ENCODE data around the gene TDRD12.

Gene TDRD12

GRCh38 chr19:32870981-32871451 is 151.4 kb downstream of the TDRD12 start:
- in situ Hi-C loops (cut with HindIII; ENCODE audit: low pct_ligation_motif_present, low pct_unique_long_range_greater_than_20kb, low sequenced_read_pairs): no loop called here
- no peak for DNase-seq

DNA sequence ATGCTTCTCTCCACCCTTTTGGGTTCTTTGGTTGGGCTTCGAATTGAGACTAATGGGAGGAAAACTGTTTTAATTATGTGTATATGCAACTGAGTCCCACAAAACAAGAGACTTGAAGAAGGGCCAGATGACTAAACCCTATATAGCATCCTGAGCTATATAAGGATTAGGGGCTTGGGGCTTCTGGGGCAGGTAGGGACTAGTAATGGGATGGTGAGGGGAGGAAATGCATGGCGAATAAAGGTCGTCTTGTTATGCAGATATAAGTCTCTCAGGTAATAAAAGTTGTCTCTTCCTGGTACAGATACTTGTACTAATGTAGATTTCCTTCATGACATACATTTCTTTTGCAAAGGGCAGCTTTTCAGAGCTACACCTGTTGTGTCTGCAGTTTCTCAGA is 152.8 kb downstream of the TDRD12 start:
- in situ Hi-C loops (cut with HindIII; ENCODE audit: low pct_ligation_motif_present, low pct_unique_long_range_greater_than_20kb, low sequenced_read_pairs): no loop called here
- no peak for DNase-seq

- in situ Hi-C loops (cut with HindIII; ENCODE audit: low pct_ligation_motif_present, low pct_unique_long_range_greater_than_20kb, low sequenced_read_pairs): no loop called here
- no peak for DNase-seq
Measured at GRCh38 chr19:32873247-32873959, 153.8 kb downstream of the TDRD12 start.

GRCh38 chr19:32874605-32875004 is 155.0 kb downstream of the TDRD12 start:
- in situ Hi-C loops (cut with HindIII; ENCODE audit: low pct_ligation_motif_present, low pct_unique_long_range_greater_than_20kb, low sequenced_read_pairs): no loop called here
- no peak for DNase-seq

DNA sequence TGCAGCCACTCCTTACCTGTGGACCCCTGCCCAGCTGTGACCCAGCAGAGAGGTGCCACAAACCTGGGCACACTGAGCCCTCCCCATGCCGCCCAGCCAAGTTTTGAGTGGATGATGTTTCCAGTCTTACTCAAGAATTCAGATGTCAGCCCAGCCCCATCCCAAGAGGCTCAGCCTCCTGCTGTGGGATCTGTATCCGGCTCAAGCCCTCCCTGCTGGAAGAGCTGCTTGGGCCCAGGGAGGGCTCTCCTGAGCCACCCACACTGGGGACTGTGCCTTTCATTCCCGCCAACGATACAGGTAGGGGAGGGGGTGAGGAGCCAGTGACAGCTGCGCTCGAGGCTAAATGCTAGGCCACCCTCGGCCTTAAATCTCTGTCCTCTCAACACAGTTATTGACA is 155.9 kb downstream of the TDRD12 start:
- no peak for DNase-seq
- in situ Hi-C loops (cut with HindIII; ENCODE audit: low pct_ligation_motif_present, low pct_unique_long_range_greater_than_20kb, low sequenced_read_pairs): no loop called here

- in situ Hi-C loops (cut with HindIII; ENCODE audit: low pct_ligation_motif_present, low pct_unique_long_range_greater_than_20kb, low sequenced_read_pairs): no loop called here
- no peak for DNase-seq
Measured at GRCh38 chr19:32876236-32876918, 156.8 kb downstream of the TDRD12 start.

DNA sequence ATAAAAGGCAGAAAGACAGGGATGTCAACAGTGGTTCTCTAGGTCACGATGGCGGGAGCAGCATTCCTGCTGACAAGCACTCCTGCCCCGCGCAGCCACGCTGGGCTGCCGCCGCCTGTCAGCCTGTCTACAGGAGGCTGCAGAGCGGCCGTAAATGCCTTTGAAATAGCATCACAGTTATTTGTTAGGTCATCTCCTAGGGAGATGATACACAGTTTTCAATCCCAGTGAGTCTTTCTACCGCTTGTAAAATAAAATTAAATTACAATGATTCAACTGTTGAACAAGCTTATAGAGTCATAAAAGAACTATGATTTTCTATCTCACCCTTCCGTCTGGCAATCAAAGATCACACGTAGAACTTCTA is 157.3 kb downstream of the TDRD12 start:
- DNase-seq: no peak
- in situ Hi-C loops (cut with HindIII; ENCODE audit: low pct_ligation_motif_present, low pct_unique_long_range_greater_than_20kb, low sequenced_read_pairs): no loop called here
